GM23338 (cell line): ENCODE results near the gene GRIA1. TPM values are rescaled to one million over a fixed set of nuclear protein-coding genes. Genes with fewer than 3 reads are reported as not detected.

Experiments
- ATAC-seq: fragments of 200-7000 bp; cut with Tn5 transposase; 3 replicates; pipeline ENCODE4 v1.9.1; 2020
- DNase-seq: peaks from one replicate; pipeline ENCODE4 v3.0.0-alpha.2; 2015; ENCODE audit warnings: low spot score
- H2AFZ ChIP-seq: fragments of 200-600 bp; sonication (generic); 2 replicates; pipeline ENCODE4 v1.8.0; 2016; ENCODE audit warnings: antibody characterized with exemption, mild to moderate bottlenecking, moderate library complexity
- H3F3A ChIP-seq: fragments of 200-600 bp; sonication (generic); replicated peaks from 2 replicates; pipeline ENCODE4 v1.8.0; 2017; ENCODE audit warnings: antibody characterized with exemption, mixed run types, low read depth
- H3K27ac ChIP-seq: fragments of 200-600 bp; sonication (generic); 2 replicates; pipeline ENCODE4 v1.6.1; 2016; ENCODE audit warnings: low read depth
- H3K27me3 ChIP-seq: fragments of 200-600 bp; sonication (generic); 2 replicates; pipeline ENCODE4 v1.8.0; 2016; ENCODE audit warnings: mild to moderate bottlenecking, mixed run types, moderate library complexity; ENCODE audit not compliant: insufficient read depth
- H3K36me3 ChIP-seq: fragments of 200-600 bp; sonication (generic); 2 replicates; pipeline ENCODE4 v1.8.0; 2016; ENCODE audit warnings: mild to moderate bottlenecking; ENCODE audit not compliant: insufficient read depth
- H3K4me1 ChIP-seq: fragments of 200-600 bp; sonication (generic); 2 replicates; pipeline ENCODE4 v1.8.0; 2016; ENCODE audit warnings: mild to moderate bottlenecking, moderate library complexity; ENCODE audit not compliant: insufficient read depth
- H3K4me2 ChIP-seq: fragments of 200-600 bp; sonication (generic); 2 replicates; pipeline ENCODE4 v1.7.1; 2017; ENCODE audit warnings: mixed run types
- H3K4me3 ChIP-seq: fragments of 200-600 bp; sonication (generic); 2 replicates; pipeline ENCODE4 v1.6.1; 2016; ENCODE audit warnings: mixed run types
- H3K79me2 ChIP-seq: fragments of 200-600 bp; sonication (generic); replicated peaks from 2 replicates; pipeline ENCODE4 v1.8.0; 2017; ENCODE audit warnings: mild to moderate bottlenecking; ENCODE audit not compliant: insufficient read depth
- H3K9me2 ChIP-seq: fragments of 200-600 bp; sonication (generic); 2 replicates; pipeline ENCODE4 v1.8.0; 2017; ENCODE audit not compliant: insufficient read depth
- H4K20me1 ChIP-seq: fragments of 200-600 bp; sonication (generic); replicated peaks from 2 replicates; pipeline ENCODE4 v1.8.0; 2017; ENCODE audit warnings: mild to moderate bottlenecking; ENCODE audit not compliant: insufficient read depth
- H3K27ac Mint-ChIP-seq: 2 replicates; pipeline ENCODE4 v1.8.0; 2020; ENCODE audit warnings: inconsistent platforms, mild to moderate bottlenecking, moderate library complexity, mixed read lengths
- H3K27me3 Mint-ChIP-seq: 3 replicates; pipeline ENCODE4 v1.8.0; 2022; ENCODE audit warnings: low read depth, mild to moderate bottlenecking, moderate library complexity, mixed read lengths, inconsistent platforms; ENCODE audit not compliant: insufficient read depth, poor library complexity
- H3K36me3 Mint-ChIP-seq: 3 replicates; pipeline ENCODE4 v1.8.0; 2021; ENCODE audit warnings: low read depth, mild to moderate bottlenecking, inconsistent platforms, moderate library complexity, mixed read lengths
- H3K4me1 Mint-ChIP-seq: 3 replicates; pipeline ENCODE4 v1.8.0; 2020; ENCODE audit warnings: mild to moderate bottlenecking, inconsistent platforms, mixed read lengths
- H3K4me3 Mint-ChIP-seq: 3 replicates; pipeline ENCODE4 v1.8.0; 2021; ENCODE audit warnings: moderate library complexity, mild to moderate bottlenecking, inconsistent platforms, mixed read lengths
- H3K9me3 Mint-ChIP-seq: 3 replicates; pipeline ENCODE4 v1.8.0; 2020; ENCODE audit warnings: moderate library complexity, mild to moderate bottlenecking, inconsistent platforms, mixed read lengths
- CTCF ChIP-seq, 2 experiments: fragments of 200-600 bp in 1 of 2; sonication (generic) in 1 of 2; conservative IDR thresholded peaks; 2 replicates each; pipeline versions ENCODE4 v1.5.1 to v1.6.1; 2016 to 2017; ENCODE audit warnings: antibody characterized with exemption in 2 of 2, low read depth in 2 of 2, mild to moderate bottlenecking in 2 of 2, moderate library complexity in 1 of 2
- EZH2 ChIP-seq: fragments of 200-600 bp; sonication (generic); IDR thresholded peaks from one replicate; pipeline ENCODE4 v1.8.0; 2017; ENCODE audit warnings: antibody characterized with exemption, mild to moderate bottlenecking, low read depth; ENCODE audit not compliant: unreplicated experiment
- EZH2phosphoT487 ChIP-seq: fragments of 200-600 bp; sonication (generic); IDR thresholded peaks from one replicate; pipeline ENCODE4 v1.8.1; 2018; ENCODE audit warnings: antibody characterized with exemption; ENCODE audit not compliant: unreplicated experiment
- JUNB ChIP-seq: IDR thresholded peaks from one replicate; pipeline ENCODE4 v1.6.1; 2016; ENCODE audit warnings: antibody characterized with exemption; ENCODE audit not compliant: unreplicated experiment
- NANOG ChIP-seq: IDR thresholded peaks from 2 replicates; pipeline ENCODE4 v1.6.1; 2016; ENCODE audit warnings: antibody characterized with exemption, borderline replicate concordance
- STAT1 ChIP-seq: IDR thresholded peaks from one replicate; pipeline ENCODE4 v1.6.1; 2016; ENCODE audit warnings: antibody characterized with exemption; ENCODE audit not compliant: unreplicated experiment
- ZNF331 ChIP-seq: fragments of 250-450 bp; sonication (Bioruptor Pico); IDR thresholded peaks from 2 replicates; pipeline ENCODE4 v1.5.0; 2020; ENCODE audit warnings: low read depth, mild to moderate bottlenecking, moderate library complexity
- ZNF462 ChIP-seq: fragments of 250-450 bp; sonication (Bioruptor Pico); IDR thresholded peaks from 2 replicates; pipeline ENCODE4 v1.5.0; 2020; ENCODE audit warnings: mild to moderate bottlenecking, moderate library complexity
- polyA plus RNA-seq: library from polyadenylated mRNA; unstranded; fragments of >200 nt; fragmentation: Nextera tagmentation; extraction: Ambion mirVana; gene quantifications from 2 replicates; pipeline ENCODE4 v1.2.1, GENCODE V29; 2016
- total RNA-seq: library from RNA; depleted of rRNA; stranded (reverse); fragments of >200 nt; shearing (Covaris generic); gene quantifications from 2 replicates; pipeline ENCODE4 v1.2.3, GENCODE V29; 2014
- TF ChIP-seq, protein P1 (sequence below): IDR thresholded peaks from one replicate; pipeline ENCODE4 v1.6.1; 2018; ENCODE audit warnings: antibody characterized with exemption; ENCODE audit not compliant: unreplicated experiment

Gene GRIA1
- total and polyA plus RNA-seq, 2 experiments from 2014 or later: 1.0 to 1.7 TPM

DNA sequence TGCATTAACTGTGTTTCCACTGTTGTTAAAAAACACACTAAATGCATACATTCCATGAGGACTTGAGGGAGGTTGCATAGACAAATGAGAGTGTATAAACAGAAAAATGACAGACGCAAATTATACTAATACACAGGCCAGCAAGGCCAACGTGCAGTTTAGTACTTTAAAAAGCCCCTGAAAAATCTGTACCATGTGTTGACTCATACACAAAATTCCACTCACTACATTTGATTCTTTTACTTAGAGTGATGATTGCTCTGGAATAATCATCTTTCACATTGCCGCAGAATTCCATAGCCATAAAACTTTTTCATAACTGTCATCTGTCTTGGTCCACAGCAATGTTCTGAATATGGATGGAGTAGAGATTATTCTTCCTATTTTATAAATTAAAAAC is 332.6 kb downstream of the GRIA1 start:
- no peak overlapping the region for H2AFZ ChIP-seq
- H3K4me1 ChIP-seq: peaks cover 19% of the 10 kb centered on the region
- no peaks in the 10 kb centered on the region for H4K20me1 ChIP-seq
- DNase-seq: no peak
- no peaks in the 10 kb centered on the region for H3K9me2 ChIP-seq
- no peak overlapping the region for H3K27ac Mint-ChIP-seq
- H3K27me3 ChIP-seq: no peaks in the 10 kb centered on the region
- peaks cover 3% of the 10 kb centered on the region for H3K27me3 Mint-ChIP-seq
- H3K4me3 ChIP-seq: no peak overlapping the region
- no peak overlapping the region for H3K4me2 ChIP-seq
- H3K27ac ChIP-seq: no peak overlapping the region
- no peak for TF ChIP-seq JUNB
- H3K4me1 Mint-ChIP-seq: peaks cover 13% of the 10 kb centered on the region
- H3K9me3 Mint-ChIP-seq: no peaks in the 10 kb centered on the region
- no peak overlapping the region for H3K4me3 Mint-ChIP-seq
- H3K79me2 ChIP-seq: no peaks in the 10 kb centered on the region
- H3K36me3 ChIP-seq: no peaks in the 10 kb centered on the region
- H3K36me3 Mint-ChIP-seq: no peaks in the 10 kb centered on the region
- no peak for ATAC-seq
- no peaks in the 10 kb centered on the region for H3F3A ChIP-seq

GRCh38 chr5:153824909-153825308 is 334.4 kb downstream of the GRIA1 start:
- peaks cover 3% of the 10 kb centered on the region for H3K27me3 Mint-ChIP-seq
- peak overlapping the region; percentile 60 for H3K4me2 ChIP-seq
- DNase-seq: peak; percentile 34
- TF ChIP-seq, protein P1, sequence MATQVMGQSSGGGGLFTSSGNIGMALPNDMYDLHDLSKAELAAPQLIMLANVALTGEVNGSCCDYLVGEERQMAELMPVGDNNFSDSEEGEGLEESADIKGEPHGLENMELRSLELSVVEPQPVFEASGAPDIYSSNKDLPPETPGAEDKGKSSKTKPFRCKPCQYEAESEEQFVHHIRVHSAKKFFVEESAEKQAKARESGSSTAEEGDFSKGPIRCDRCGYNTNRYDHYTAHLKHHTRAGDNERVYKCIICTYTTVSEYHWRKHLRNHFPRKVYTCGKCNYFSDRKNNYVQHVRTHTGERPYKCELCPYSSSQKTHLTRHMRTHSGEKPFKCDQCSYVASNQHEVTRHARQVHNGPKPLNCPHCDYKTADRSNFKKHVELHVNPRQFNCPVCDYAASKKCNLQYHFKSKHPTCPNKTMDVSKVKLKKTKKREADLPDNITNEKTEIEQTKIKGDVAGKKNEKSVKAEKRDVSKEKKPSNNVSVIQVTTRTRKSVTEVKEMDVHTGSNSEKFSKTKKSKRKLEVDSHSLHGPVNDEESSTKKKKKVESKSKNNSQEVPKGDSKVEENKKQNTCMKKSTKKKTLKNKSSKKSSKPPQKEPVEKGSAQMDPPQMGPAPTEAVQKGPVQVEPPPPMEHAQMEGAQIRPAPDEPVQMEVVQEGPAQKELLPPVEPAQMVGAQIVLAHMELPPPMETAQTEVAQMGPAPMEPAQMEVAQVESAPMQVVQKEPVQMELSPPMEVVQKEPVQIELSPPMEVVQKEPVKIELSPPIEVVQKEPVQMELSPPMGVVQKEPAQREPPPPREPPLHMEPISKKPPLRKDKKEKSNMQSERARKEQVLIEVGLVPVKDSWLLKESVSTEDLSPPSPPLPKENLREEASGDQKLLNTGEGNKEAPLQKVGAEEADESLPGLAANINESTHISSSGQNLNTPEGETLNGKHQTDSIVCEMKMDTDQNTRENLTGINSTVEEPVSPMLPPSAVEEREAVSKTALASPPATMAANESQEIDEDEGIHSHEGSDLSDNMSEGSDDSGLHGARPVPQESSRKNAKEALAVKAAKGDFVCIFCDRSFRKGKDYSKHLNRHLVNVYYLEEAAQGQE: no peak
- TF ChIP-seq CTCF (conservative IDR thresholded peaks at IDR 0.05; ENCODE audit: low read depth in 2 of 2) (no peak), EZH2phosphoT487 (no peak), JUNB (no peak), STAT1 (no peak), EZH2 (no peak), NANOG (no peak), ZNF331 (CRISPR knock-in tag) (no peak), ZNF462 (no peak)

More at GRCh38 chr5:153824909-153825308, 334.4 kb downstream of the GRIA1 start:
- Histone ChIP-seq H4K20me1 (no peaks in the 10 kb centered on the region), H3K27me3 (no peaks in the 10 kb centered on the region), H2AFZ (peak overlapping the region; percentile 89), H3K27ac (no peak overlapping the region), H3F3A (no peaks in the 10 kb centered on the region), H3K79me2 (no peaks in the 10 kb centered on the region), H3K9me2 (no peaks in the 10 kb centered on the region), H3K36me3 (no peaks in the 10 kb centered on the region), H3K4me3 (0 out of 2 replicates have a peak overlapping the region, but pooled peaks have one; percentile 23), H3K4me1 (peaks cover 32% of the 10 kb centered on the region)
- no peak overlapping the region; the same call in 1 of the 2 replicates for H3K27ac Mint-ChIP-seq
- no peaks in the 10 kb centered on the region for H3K9me3 Mint-ChIP-seq
- peak; percentile 88 for ATAC-seq
- no peaks in the 10 kb centered on the region for H3K36me3 Mint-ChIP-seq
- peaks cover 25% of the 10 kb centered on the region for H3K4me1 Mint-ChIP-seq
- H3K4me3 Mint-ChIP-seq: peak overlapping the region; percentile 21; the same call in 1 of the 3 replicates
